ENCODE measurements around the gene NUBP1. TPM values are rescaled to one million over a fixed set of nuclear protein-coding genes. Genes with fewer than 3 reads are reported as not detected.
"Not testable (repeated sequence)": the region's sequence is repeated elsewhere in the genome, so short reads cannot be mapped to it uniquely, and the experiment has no call there.

Gene NUBP1
- total RNA-seq, 1 donor from 2014 or later, result 33.9 TPM

GRCh38 chr16:10740000-10740844 is 3.4 kb upstream of the NUBP1 start:
- Mint-ChIP-seq H3K9me3 (no peaks in the 10 kb centered on the region), H3K4me1 (ENCODE audit: low read depth) (peaks cover 46% of the 10 kb centered on the region), H3K27ac (no peak overlapping the region), H3K27me3 (ENCODE audit: low read depth) (no peaks in the 10 kb centered on the region), H3K4me3 (ENCODE audit: low read depth) (no peak overlapping the region), H3K36me3 (ENCODE audit: low read depth) (peaks cover 5% of the 10 kb centered on the region)
- intact Hi-C loops (cut with micrococcal nuclease), result loop anchor here (5.0 kb wide), 3 partner anchors 38 to 423 kb away; partner anchors contain the start of gene ATF7IP2
- DNase-seq (ENCODE audit: low spot score), result no peak

GRCh38 chr16:10740845-10741208 is 2.8 kb upstream of the NUBP1 start:
- Mint-ChIP-seq H3K4me1 (ENCODE audit: low read depth) (peaks cover 51% of the 10 kb centered on the region), H3K4me3 (ENCODE audit: low read depth) (no peak overlapping the region), H3K36me3 (ENCODE audit: low read depth) (peaks cover 10% of the 10 kb centered on the region), H3K27ac (no peak overlapping the region), H3K9me3 (no peaks in the 10 kb centered on the region), H3K27me3 (ENCODE audit: low read depth) (no peaks in the 10 kb centered on the region)
- intact Hi-C loops (cut with micrococcal nuclease), result loop anchor here (5.0 kb wide), 1 partner anchor 354 kb away; the partner anchor contains the start of gene ATF7IP2
- DNase-seq (ENCODE audit: low spot score), result no peak

- DNase-seq (ENCODE audit: low spot score); H3K27me3 Mint-ChIP-seq (ENCODE audit: low read depth): not testable (repeated sequence)
Observed at GRCh38 chr16:10741249-10741648, 2.4 kb upstream of the NUBP1 start.

GRCh38 chr16:10741844-10742243 is 1.8 kb upstream of the NUBP1 start:
- Mint-ChIP-seq H3K27ac (no peak overlapping the region), H3K4me3 (ENCODE audit: low read depth) (no peak overlapping the region), H3K9me3 (no peaks in the 10 kb centered on the region), H3K4me1 (ENCODE audit: low read depth) (peaks cover 54% of the 10 kb centered on the region), H3K36me3 (ENCODE audit: low read depth) (peaks cover 16% of the 10 kb centered on the region), H3K27me3 (ENCODE audit: low read depth) (no peaks in the 10 kb centered on the region)
- intact Hi-C loops (cut with micrococcal nuclease), result loop anchor here (2.0 to 5.0 kb wide), 2 partner anchors 203 to 355 kb away; partner anchors contain the start of genes ATF7IP2 and CLEC16A
- no peak for DNase-seq (ENCODE audit: low spot score)

More at GRCh38 chr16:10741249-10741648, 2.4 kb upstream of the NUBP1 start:
- peaks cover 14% of the 10 kb centered on the region for H3K36me3 Mint-ChIP-seq (ENCODE audit: low read depth)
- not testable (repeated sequence) for H3K4me3 Mint-ChIP-seq (ENCODE audit: low read depth); H3K27ac Mint-ChIP-seq; H3K9me3 Mint-ChIP-seq
- H3K4me1 Mint-ChIP-seq (ENCODE audit: low read depth), result peaks cover 52% of the 10 kb centered on the region
- intact Hi-C loops (cut with micrococcal nuclease), result loop anchor here (5.0 kb wide), 1 partner anchor 354 kb away; the partner anchor contains the start of gene ATF7IP2

- Mint-ChIP-seq H3K27ac (peak overlapping the region; percentile 96), H3K4me1 (ENCODE audit: low read depth) (peaks cover 49% of the 10 kb centered on the region)
Observed at GRCh38 chr16:10743227-10743609, 424 bp upstream of the NUBP1 start.

GRCh38 chr16:10744370-10745030 is 858 bp downstream of the NUBP1 start:
- Mint-ChIP-seq H3K4me1 (ENCODE audit: low read depth) (peaks cover 45% of the 10 kb centered on the region), H3K4me3 (ENCODE audit: low read depth) (peak overlapping the region; percentile 88), H3K27ac (peak overlapping the region; percentile 96), H3K9me3 (no peaks in the 10 kb centered on the region), H3K36me3 (ENCODE audit: low read depth) (peaks cover 38% of the 10 kb centered on the region), H3K27me3 (ENCODE audit: low read depth) (no peaks in the 10 kb centered on the region)
- DNase-seq (ENCODE audit: low spot score), result no peak
- intact Hi-C loops (cut with micrococcal nuclease), result loop anchor here (2.0 to 5.0 kb wide), 3 partner anchors 132 to 357 kb away; partner anchors contain the start of genes ATF7IP2 and CIITA

More at GRCh38 chr16:10743227-10743609, 424 bp upstream of the NUBP1 start:
- Mint-ChIP-seq H3K4me3 (ENCODE audit: low read depth) (peak overlapping the region; percentile 88), H3K9me3 (no peaks in the 10 kb centered on the region), H3K36me3 (ENCODE audit: low read depth) (peaks cover 27% of the 10 kb centered on the region), H3K27me3 (ENCODE audit: low read depth) (no peaks in the 10 kb centered on the region)
- intact Hi-C loops (cut with micrococcal nuclease), result loop anchor here (2.0 to 5.0 kb wide), 2 partner anchors 202 to 356 kb away; partner anchors contain the start of genes ATF7IP2 and CLEC16A
- no peak for DNase-seq (ENCODE audit: low spot score)

- Mint-ChIP-seq H3K4me3 (ENCODE audit: low read depth) (peak overlapping the region; percentile 26), H3K27ac (peak overlapping the region; percentile 0), H3K9me3 (no peaks in the 10 kb centered on the region), H3K36me3 (ENCODE audit: low read depth) (peaks cover 41% of the 10 kb centered on the region), H3K27me3 (ENCODE audit: low read depth) (no peaks in the 10 kb centered on the region), H3K4me1 (ENCODE audit: low read depth) (peaks cover 36% of the 10 kb centered on the region)
- no peak for DNase-seq (ENCODE audit: low spot score)
- intact Hi-C loops (cut with micrococcal nuclease), result loop anchor here (2.0 kb wide), 2 partner anchors 131 to 173 kb away; partner anchors contain the start of gene CIITA
Observed at GRCh38 chr16:10745841-10746240, 2.2 kb downstream of the NUBP1 start.

- H3K4me1 Mint-ChIP-seq (ENCODE audit: low read depth), result peaks cover 29% of the 10 kb centered on the region
- intact Hi-C loops (cut with micrococcal nuclease), result no loop called here
- peaks cover 61% of the 10 kb centered on the region for H3K36me3 Mint-ChIP-seq (ENCODE audit: low read depth)
- DNase-seq (ENCODE audit: low spot score), result no peak
- H3K27ac Mint-ChIP-seq, result no peak overlapping the region
- H3K9me3 Mint-ChIP-seq, result no peaks in the 10 kb centered on the region
- H3K4me3 Mint-ChIP-seq (ENCODE audit: low read depth), result no peak overlapping the region
- no peaks in the 10 kb centered on the region for H3K27me3 Mint-ChIP-seq (ENCODE audit: low read depth)
Observed at GRCh38 chr16:10750793-10751192, 7.2 kb downstream of the NUBP1 start.

- H3K36me3 Mint-ChIP-seq (ENCODE audit: low read depth), result peaks cover 58% of the 10 kb centered on the region
- H3K27ac Mint-ChIP-seq, result peak overlapping the region; percentile 13
- H3K9me3 Mint-ChIP-seq, result no peaks in the 10 kb centered on the region
- H3K27me3 Mint-ChIP-seq (ENCODE audit: low read depth), result no peaks in the 10 kb centered on the region
- intact Hi-C loops (cut with micrococcal nuclease), result no loop called here
- no peak overlapping the region for H3K4me3 Mint-ChIP-seq (ENCODE audit: low read depth)
- DNase-seq (ENCODE audit: low spot score), result no peak
- peaks cover 28% of the 10 kb centered on the region for H3K4me1 Mint-ChIP-seq (ENCODE audit: low read depth)
Observed at GRCh38 chr16:10751291-10751697, 7.7 kb downstream of the NUBP1 start.

- no peak overlapping the region for H3K27ac Mint-ChIP-seq
- H3K4me3 Mint-ChIP-seq (ENCODE audit: low read depth), result no peak overlapping the region
- no peaks in the 10 kb centered on the region for H3K27me3 Mint-ChIP-seq (ENCODE audit: low read depth)
- no peak for DNase-seq (ENCODE audit: low spot score)
- H3K9me3 Mint-ChIP-seq, result no peaks in the 10 kb centered on the region
- intact Hi-C loops (cut with micrococcal nuclease), result no loop called here
- H3K36me3 Mint-ChIP-seq (ENCODE audit: low read depth), result peaks cover 55% of the 10 kb centered on the region
- peaks cover 25% of the 10 kb centered on the region for H3K4me1 Mint-ChIP-seq (ENCODE audit: low read depth)
Observed at GRCh38 chr16:10752843-10753523, 9.3 kb downstream of the NUBP1 start.

GRCh38 chr16:10753670-10754069 is 10.0 kb downstream of the NUBP1 start:
- H3K4me1 Mint-ChIP-seq (ENCODE audit: low read depth), result peaks cover 25% of the 10 kb centered on the region
- intact Hi-C loops (cut with micrococcal nuclease), result no loop called here
- no peaks in the 10 kb centered on the region for H3K27me3 Mint-ChIP-seq (ENCODE audit: low read depth)
- no peak overlapping the region for H3K27ac Mint-ChIP-seq
- H3K36me3 Mint-ChIP-seq (ENCODE audit: low read depth), result peaks cover 52% of the 10 kb centered on the region
- no peak for DNase-seq (ENCODE audit: low spot score)
- H3K9me3 Mint-ChIP-seq, result no peaks in the 10 kb centered on the region
- H3K4me3 Mint-ChIP-seq (ENCODE audit: low read depth), result no peak overlapping the region

GRCh38 chr16:10754941-10755340 is 11.3 kb downstream of the NUBP1 start:
- peaks cover 55% of the 10 kb centered on the region for H3K36me3 Mint-ChIP-seq (ENCODE audit: low read depth)
- intact Hi-C loops (cut with micrococcal nuclease), result no loop called here
- H3K27ac Mint-ChIP-seq, result peak overlapping the region; percentile 38
- no peak for DNase-seq (ENCODE audit: low spot score)
- peaks cover 18% of the 10 kb centered on the region for H3K4me1 Mint-ChIP-seq (ENCODE audit: low read depth)
- H3K4me3 Mint-ChIP-seq (ENCODE audit: low read depth), result no peak overlapping the region
- no peaks in the 10 kb centered on the region for H3K27me3 Mint-ChIP-seq (ENCODE audit: low read depth)
- no peaks in the 10 kb centered on the region for H3K9me3 Mint-ChIP-seq
